Measurements from ENCODE around the gene ITPR3. TPM values are rescaled to one million over a fixed set of nuclear protein-coding genes. Genes with fewer than 3 reads are reported as not detected.

Gene ITPR3
- total RNA-seq, 1 experiment from 2014 or later = 38.9 TPM

GRCh38 chr6:33664506-33665057, 43.5 kb downstream of the ITPR3 start:
- DNase-seq (ENCODE audit: extremely low read depth, low read depth) = no peak

- DNase-seq (ENCODE audit: extremely low read depth, low read depth) = no peak
These were observed 44.8 kb downstream of the ITPR3 start for GRCh38 chr6:33665957-33666356.

GRCh38 chr6:33667072-33667471, 46.0 kb downstream of the ITPR3 start:
- DNase-seq (ENCODE audit: extremely low read depth, low read depth) = no peak

GRCh38 chr6:33667776-33668175, 46.7 kb downstream of the ITPR3 start:
- DNase-seq (ENCODE audit: extremely low read depth, low read depth) = no peak

GRCh38 chr6:33668328-33668727, 47.2 kb downstream of the ITPR3 start:
- no peak for DNase-seq (ENCODE audit: extremely low read depth, low read depth)

- DNase-seq (ENCODE audit: extremely low read depth, low read depth) = peak; percentile 37
These were observed 47.8 kb downstream of the ITPR3 start for GRCh38 chr6:33668914-33669313.

- no peak for DNase-seq (ENCODE audit: extremely low read depth, low read depth)
These were observed 49.1 kb downstream of the ITPR3 start for GRCh38 chr6:33670086-33670660.

- DNase-seq (ENCODE audit: extremely low read depth, low read depth) = no peak
These were observed 50.0 kb downstream of the ITPR3 start for GRCh38 chr6:33670971-33671743.

- DNase-seq (ENCODE audit: extremely low read depth, low read depth) = no peak
These were observed 50.6 kb downstream of the ITPR3 start for GRCh38 chr6:33671744-33672072.

GRCh38 chr6:33672808-33673207, 51.7 kb downstream of the ITPR3 start:
- peak; percentile 93 for DNase-seq (ENCODE audit: extremely low read depth, low read depth)

GRCh38 chr6:33673851-33674250, 52.7 kb downstream of the ITPR3 start:
- no peak for DNase-seq (ENCODE audit: extremely low read depth, low read depth)

- DNase-seq (ENCODE audit: extremely low read depth, low read depth) = peak; percentile 70
These were observed 54.8 kb downstream of the ITPR3 start for GRCh38 chr6:33675968-33676367.

- DNase-seq (ENCODE audit: extremely low read depth, low read depth) = no peak
These were observed 55.5 kb downstream of the ITPR3 start for GRCh38 chr6:33676416-33677142.

GRCh38 chr6:33677143-33677660, 56.1 kb downstream of the ITPR3 start:
- DNase-seq (ENCODE audit: extremely low read depth, low read depth) = no peak

- DNase-seq (ENCODE audit: extremely low read depth, low read depth) = no peak
These were observed 56.6 kb downstream of the ITPR3 start for GRCh38 chr6:33677689-33678088.

- no peak for DNase-seq (ENCODE audit: extremely low read depth, low read depth)
These were observed 57.3 kb downstream of the ITPR3 start for GRCh38 chr6:33678233-33678931.

- DNase-seq (ENCODE audit: extremely low read depth, low read depth) = no peak
These were observed 57.9 kb downstream of the ITPR3 start for GRCh38 chr6:33678932-33679490.

GRCh38 chr6:33679761-33680160, 58.6 kb downstream of the ITPR3 start:
- no peak for DNase-seq (ENCODE audit: extremely low read depth, low read depth)

GRCh38 chr6:33682341-33682740, 61.2 kb downstream of the ITPR3 start:
- no peak for DNase-seq (ENCODE audit: extremely low read depth, low read depth)

GRCh38 chr6:33683051-33683571, 62.0 kb downstream of the ITPR3 start:
- DNase-seq (ENCODE audit: extremely low read depth, low read depth) = no peak

All from NCI-H460 (cell line).